ENCODE measurements around the gene EDEM2. TPM values are rescaled to one million over a fixed set of nuclear protein-coding genes. Genes with fewer than 3 reads are reported as not detected.

The EDEM2 gene
- total and polyA plus RNA-seq, 2 of the 13 experiments (the other 11 are each of a cell fraction or from before 2014, with no cell fraction given), result 33.1 to 46.9 TPM

DNA sequence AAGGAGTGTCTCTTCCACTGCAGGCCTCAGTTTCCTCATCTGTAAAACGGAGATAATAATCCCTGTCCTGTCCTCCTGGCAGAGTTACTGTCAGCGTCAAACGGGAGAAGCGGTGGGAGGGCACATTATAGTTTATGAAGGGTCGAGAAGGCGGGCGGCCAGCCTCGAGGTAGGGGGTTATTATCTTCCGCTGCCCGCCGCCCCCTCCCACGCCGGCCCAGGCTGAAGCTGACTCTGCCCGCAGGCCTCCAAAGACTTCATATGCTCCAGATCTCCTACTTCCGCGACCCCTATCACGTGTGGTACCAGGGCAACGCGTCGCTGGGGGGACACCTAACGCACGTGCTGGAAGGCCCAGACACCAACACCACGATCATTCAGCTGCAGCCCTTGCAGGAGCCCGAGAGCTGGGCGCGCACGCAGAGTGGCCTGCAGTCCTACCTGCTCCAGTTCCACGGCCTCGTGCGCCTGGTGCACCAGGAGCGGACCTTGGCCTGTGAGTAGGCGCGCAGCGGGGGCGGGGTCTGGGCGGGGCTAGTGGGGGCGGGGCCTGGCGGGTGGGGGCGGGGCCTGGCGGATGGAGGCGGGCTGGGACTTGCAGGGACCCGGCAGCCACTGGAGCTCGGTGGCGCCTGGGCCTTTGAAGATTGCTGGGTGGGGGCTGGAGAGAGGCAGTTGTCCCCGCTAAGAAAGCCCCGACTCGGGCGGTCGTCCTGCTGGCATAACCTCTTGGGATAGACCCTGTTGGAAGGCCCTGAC, 27.5 kb upstream of the EDEM2 start (continued):
- peak; percentile 47; the same call in 1 of the 2 replicates for TF ChIP-seq ZNF17 (CRISPR knock-in tag; IDR thresholded peaks at IDR 0.05)
- TF ChIP-seq ZNF703 (CRISPR knock-in tag; IDR thresholded peaks at IDR 0.05; ENCODE audit: borderline replicate concordance), result no peak
- TF ChIP-seq, protein P1, sequence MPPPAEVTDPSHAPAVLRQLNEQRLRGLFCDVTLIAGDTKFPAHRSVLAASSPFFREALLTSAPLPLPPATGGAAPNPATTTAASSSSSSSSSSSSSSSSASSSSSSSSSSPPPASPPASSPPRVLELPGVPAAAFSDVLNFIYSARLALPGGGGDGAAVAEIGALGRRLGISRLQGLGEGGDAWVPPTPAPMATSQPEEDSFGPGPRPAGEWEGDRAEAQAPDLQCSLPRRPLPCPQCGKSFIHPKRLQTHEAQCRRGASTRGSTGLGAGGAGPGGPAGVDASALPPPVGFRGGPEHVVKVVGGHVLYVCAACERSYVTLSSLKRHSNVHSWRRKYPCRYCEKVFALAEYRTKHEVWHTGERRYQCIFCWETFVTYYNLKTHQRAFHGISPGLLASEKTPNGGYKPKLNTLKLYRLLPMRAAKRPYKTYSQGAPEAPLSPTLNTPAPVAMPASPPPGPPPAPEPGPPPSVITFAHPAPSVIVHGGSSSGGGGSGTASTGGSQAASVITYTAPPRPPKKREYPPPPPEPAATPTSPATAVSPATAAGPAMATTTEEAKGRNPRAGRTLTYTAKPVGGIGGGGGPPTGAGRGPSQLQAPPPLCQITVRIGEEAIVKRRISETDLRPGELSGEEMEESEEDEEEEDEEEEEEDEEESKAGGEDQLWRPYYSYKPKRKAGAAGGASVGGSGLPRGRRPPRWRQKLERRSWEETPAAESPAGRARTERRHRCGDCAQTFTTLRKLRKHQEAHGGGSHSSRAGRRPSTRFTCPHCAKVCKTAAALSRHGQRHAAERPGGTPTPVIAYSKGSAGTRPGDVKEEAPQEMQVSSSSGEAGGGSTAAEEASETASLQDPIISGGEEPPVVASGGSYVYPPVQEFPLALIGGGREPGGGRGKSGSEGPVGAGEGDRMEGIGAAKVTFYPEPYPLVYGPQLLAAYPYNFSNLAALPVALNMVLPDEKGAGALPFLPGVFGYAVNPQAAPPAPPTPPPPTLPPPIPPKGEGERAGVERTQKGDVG (CRISPR knock-in tag; IDR thresholded peaks at IDR 0.05; ENCODE audit: borderline replicate concordance), result peak; percentile 99; the same call in 1 of the 2 replicates
- TF ChIP-seq TARDBP (CRISPR knock-in tag; IDR thresholded peaks at IDR 0.05), result peak; percentile 72; the same call in 1 of the 2 replicates
- TF ChIP-seq ZNF282 (IDR thresholded peaks at IDR 0.05; ENCODE audit: partially characterized antibody), result no peak
- peak; percentile 80; the same call in 1 of the 2 replicates for TF ChIP-seq ZNF331 (CRISPR knock-in tag; IDR thresholded peaks at IDR 0.05)
- TF ChIP-seq ZNF251 (CRISPR knock-in tag; IDR thresholded peaks at IDR 0.05), result peak; percentile 97; the same call in 1 of the 2 replicates
- TF ChIP-seq SMAD1 (CRISPR knock-in tag; IDR thresholded peaks at IDR 0.05; ENCODE audit: borderline replicate concordance, low read depth), result 0 out of 2 replicates have a peak, but pooled peaks have one; percentile 61
- TF ChIP-seq, protein P2, sequence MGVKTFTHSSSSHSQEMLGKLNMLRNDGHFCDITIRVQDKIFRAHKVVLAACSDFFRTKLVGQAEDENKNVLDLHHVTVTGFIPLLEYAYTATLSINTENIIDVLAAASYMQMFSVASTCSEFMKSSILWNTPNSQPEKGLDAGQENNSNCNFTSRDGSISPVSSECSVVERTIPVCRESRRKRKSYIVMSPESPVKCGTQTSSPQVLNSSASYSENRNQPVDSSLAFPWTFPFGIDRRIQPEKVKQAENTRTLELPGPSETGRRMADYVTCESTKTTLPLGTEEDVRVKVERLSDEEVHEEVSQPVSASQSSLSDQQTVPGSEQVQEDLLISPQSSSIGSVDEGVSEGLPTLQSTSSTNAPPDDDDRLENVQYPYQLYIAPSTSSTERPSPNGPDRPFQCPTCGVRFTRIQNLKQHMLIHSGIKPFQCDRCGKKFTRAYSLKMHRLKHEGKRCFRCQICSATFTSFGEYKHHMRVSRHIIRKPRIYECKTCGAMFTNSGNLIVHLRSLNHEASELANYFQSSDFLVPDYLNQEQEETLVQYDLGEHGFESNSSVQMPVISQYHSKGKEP (CRISPR knock-in tag; IDR thresholded peaks at IDR 0.05), result peak; percentile 70; the same call in 1 of the 2 replicates
- 0 out of 2 replicates have a peak, but pooled peaks have one; percentile 57 for TF ChIP-seq ZNF253 (CRISPR knock-in tag; IDR thresholded peaks at IDR 0.05; ENCODE audit: borderline replicate concordance)
- no peak for TF ChIP-seq ATF7 (IDR thresholded peaks at IDR 0.05)
- peak; percentile 58; the same call in 1 of the 2 replicates for TF ChIP-seq ATF7 (CRISPR knock-in tag; IDR thresholded peaks at IDR 0.05)
- 0 out of 2 replicates have a peak, but pooled peaks have one; percentile 92 for TF ChIP-seq ZNF484 (CRISPR knock-in tag; IDR thresholded peaks at IDR 0.05; ENCODE audit: borderline replicate concordance, low read depth)
- TF ChIP-seq, protein P3, sequence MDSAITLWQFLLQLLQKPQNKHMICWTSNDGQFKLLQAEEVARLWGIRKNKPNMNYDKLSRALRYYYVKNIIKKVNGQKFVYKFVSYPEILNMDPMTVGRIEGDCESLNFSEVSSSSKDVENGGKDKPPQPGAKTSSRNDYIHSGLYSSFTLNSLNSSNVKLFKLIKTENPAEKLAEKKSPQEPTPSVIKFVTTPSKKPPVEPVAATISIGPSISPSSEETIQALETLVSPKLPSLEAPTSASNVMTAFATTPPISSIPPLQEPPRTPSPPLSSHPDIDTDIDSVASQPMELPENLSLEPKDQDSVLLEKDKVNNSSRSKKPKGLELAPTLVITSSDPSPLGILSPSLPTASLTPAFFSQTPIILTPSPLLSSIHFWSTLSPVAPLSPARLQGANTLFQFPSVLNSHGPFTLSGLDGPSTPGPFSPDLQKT (CRISPR knock-in tag; IDR thresholded peaks at IDR 0.05; ENCODE audit: borderline replicate concordance), result no peak
- TF ChIP-seq, protein P4, sequence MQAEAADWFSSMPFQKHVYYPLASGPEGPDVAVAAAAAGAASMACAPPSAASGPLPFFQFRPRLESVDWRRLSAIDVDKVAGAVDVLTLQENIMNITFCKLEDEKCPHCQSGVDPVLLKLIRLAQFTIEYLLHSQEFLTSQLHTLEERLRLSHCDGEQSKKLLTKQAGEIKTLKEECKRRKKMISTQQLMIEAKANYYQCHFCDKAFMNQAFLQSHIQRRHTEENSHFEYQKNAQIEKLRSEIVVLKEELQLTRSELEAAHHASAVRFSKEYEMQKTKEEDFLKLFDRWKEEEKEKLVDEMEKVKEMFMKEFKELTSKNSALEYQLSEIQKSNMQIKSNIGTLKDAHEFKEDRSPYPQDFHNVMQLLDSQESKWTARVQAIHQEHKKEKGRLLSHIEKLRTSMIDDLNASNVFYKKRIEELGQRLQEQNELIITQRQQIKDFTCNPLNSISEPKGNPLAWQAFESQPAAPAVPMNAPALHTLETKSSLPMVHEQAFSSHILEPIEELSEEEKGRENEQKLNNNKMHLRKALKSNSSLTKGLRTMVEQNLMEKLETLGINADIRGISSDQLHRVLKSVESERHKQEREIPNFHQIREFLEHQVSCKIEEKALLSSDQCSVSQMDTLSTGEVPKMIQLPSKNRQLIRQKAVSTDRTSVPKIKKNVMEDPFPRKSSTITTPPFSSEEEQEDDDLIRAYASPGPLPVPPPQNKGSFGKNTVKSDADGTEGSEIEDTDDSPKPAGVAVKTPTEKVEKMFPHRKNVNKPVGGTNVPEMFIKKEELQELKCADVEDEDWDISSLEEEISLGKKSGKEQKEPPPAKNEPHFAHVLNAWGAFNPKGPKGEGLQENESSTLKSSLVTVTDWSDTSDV (CRISPR knock-in tag; IDR thresholded peaks at IDR 0.05), result peak; percentile 96

Data from HepG2 (cell line).